OCI-M1 (cell line): ENCODE results near the gene ITGB1BP2.
"Not testable (repeated sequence)": the region's sequence is repeated elsewhere in the genome, so short reads cannot be mapped to it uniquely, and the experiment has no call there.

Experiments used
- DNase-seq: peaks from one replicate; lab custom pipeline; 2025; lab: John Stamatoyannopoulos, UW

ITGB1BP2 gene

DNA sequence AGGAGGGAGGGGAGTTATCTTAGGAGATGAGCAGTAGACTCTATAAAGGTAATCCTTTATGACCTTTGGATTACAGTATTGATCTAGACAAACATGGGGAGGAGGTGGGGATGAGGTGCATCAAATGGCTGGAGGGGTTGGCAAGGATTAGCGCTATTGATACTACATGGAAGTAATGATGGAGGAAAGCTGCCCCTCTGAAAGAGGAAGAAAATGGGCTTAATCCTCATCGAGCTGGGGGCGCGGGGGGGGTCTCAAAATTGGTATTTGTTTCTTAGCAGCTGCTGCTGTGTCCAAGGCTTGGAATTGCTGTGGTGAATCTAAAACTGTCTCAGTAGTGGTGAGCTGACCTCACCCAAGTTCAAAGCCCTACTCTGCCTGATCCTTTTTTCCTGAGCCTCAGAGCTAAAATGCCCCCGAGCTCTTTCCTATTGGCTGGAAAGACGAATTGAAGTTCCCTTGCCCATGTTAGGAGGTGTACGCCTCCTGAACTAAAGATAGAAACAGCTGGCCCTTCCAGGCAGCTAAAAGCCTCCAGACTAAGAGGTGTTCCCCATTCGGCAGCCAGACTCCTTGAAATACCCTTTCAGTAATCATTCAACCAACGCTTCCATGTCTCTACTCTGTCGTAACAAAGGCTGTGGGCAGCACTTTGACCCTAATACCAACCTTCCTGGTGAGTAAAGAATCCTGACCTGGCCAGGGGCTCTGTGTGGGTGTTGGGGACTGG lies at the start of gene ITGB1BP2:
Gene ITGB1BP2, plus strand, starts transcription at position 556 of the 730 bp plus-strand sequence. Its CDS starts 57 bp downstream, at position 613.
- DNase-seq: peak; percentile 35

DNA sequence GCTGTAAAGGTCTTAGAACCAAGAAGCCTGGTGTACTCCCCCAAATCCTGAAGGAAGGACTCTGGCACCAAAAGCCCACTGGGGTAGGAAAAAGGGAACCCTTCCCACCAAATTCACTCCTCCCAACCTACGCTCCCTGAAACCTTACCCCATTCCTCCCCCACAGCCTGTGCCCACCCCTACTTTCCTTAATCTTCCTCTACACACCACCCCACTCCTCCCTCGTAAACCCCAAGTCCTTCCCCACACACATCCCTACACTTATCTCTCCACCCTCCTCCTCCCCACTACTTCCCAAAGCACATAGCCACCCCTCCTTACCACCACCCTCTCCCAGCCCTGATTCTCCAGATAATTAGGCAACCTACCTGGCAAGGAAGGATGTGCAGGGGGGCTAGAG lies 49.3 kb upstream of the ITGB1BP2 start:
- peak; percentile 5 for DNase-seq

DNA sequence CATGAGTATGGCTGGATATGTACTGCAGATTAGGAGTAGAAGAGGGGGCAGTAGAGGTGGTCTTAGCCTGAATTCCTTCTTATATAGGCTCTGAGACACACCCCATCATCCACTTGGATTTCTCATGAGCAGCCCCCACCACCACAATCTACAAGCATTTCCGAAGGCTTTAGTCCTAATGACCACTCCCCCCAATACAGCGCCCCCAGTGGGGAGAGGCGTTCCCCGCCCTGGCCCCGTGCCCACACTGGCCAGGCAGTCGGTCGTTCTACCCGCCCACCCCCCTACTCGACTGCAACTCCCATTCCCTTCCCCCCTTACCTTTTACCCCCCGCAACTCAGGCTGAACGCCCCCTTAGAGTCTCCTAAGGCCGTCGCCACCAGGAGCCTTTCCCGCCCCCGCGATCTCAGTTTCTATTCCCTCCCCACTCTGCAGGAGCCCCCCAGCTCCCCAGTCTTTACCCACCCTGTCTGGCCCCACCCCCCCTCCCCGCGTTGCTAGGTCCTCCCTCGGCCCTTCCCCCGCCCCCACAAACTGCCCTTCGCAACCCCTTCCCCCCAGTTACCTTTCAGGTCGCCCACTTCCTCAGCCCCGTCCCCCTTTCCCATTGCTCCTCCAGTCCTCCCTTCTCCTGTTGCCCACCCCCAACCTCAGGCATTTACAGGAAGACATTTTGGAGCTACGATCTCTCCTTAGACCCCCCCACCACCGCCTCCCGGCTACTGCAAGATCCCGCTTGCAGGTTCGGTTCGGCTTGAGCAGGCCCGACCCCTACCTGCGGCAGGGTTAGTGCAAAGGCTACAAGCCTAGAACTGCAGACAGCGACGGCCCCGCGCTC lies 48.1 kb upstream of the ITGB1BP2 start:
- DNase-seq: peak; percentile 79

DNA sequence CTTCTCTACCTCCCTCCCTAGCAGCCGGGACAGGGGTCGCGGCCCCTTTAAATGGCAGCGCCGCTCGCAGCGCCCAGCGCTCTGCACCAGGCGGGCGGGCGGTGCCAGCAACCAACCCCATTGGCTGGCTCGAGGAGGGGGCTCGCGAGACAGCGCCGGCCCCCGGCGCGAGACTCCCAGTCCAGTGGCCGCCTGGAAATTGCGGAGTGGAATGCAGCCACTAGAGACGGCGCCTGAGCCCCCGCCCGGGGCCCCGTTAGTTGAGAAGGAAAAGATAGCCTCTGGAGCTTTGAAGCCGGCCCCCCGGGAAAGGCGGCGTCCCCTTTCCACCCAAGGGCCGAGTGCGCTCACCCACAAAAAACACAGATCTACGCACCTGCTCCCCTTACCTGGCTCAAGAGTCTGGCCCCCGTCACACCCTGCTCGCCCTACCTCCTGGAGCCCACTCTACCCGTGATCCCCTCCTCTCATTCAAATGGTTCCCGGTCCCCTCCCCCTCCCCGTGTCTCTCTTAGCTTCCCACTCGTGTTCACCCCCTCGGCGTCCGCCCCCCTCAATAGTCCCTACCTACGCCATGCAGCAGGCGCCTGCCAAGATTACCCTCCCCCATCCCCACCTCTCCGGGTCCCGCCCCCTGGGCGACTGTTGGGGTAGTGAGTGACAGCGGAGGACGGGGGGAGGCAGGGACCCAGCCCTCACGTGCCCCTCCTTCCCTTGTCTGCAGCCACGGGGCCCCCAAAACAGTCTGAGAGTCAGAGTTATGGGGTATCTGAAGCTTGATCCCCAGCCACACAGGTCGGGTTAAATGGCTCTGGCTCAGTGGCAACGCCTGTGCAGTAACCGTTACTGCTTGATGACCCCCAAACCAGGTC lies 47.2 kb upstream of the ITGB1BP2 start, which contains the start of gene ZMYM3:
Gene ZMYM3, minus strand, starts transcription at position 49 of the 872 bp plus-strand sequence. CDS start 885 bp downstream, outside the sequence.
- DNase-seq: peak; percentile 92

DNA sequence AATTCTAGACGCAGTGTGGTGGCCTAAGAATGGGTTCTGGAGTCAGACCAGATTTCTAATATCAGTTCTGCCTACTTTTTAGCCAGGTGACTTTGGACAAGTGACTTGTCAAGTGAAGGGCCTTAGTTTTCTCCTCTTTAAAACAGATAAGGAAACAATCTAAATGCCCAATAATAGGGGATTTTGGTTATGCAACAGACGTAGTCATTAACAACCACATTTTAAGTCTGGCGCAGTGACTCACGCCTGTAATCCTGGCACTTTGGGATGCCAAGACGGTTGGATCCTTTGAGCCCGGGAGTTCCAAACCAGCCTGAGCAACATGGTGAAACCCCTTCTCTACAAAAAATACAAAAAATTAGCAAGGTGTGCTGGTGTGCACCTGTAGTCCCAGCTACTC lies 45.5 kb upstream of the ITGB1BP2 start:
- DNase-seq: no peak

DNA sequence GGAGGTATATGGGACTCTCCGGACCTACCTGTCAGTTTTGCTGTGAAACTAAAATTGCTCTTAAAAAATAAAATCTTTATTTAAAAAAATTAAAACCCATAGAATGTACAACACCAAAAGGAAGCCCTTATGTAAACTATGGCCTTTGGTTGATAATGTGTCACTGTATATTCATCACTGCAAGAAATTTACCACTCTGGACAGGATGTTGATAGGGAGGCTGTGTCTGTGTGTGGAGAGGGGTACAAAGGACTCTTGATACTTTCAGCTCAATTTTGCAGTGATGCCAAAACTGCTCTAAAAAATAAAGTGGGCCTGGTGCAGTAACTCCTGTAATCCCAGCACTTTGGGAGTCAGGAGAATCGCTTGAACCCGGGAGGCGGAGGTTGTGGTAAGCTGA lies 44.7 kb upstream of the ITGB1BP2 start:
- no peak for DNase-seq

DNA sequence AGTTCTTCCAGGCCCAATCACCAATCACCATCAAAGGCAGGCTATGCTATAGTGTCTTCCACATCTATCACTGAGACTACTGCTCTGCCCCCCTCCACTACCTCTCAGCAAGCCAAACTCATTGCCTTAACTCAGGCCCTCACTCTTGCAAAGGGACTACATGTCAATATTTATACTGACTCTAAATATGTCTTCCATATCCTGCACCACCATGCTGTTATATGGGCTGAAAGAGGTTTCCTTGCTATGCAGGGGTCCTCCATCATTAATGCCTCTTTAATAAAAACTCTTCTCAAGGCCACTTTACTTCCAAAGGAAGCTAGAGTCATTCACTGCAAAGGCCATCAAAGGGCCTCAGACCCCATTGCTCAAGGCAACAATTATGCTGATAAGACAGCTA lies 32.9 kb upstream of the ITGB1BP2 start:
- DNase-seq: not testable (repeated sequence)

DNA sequence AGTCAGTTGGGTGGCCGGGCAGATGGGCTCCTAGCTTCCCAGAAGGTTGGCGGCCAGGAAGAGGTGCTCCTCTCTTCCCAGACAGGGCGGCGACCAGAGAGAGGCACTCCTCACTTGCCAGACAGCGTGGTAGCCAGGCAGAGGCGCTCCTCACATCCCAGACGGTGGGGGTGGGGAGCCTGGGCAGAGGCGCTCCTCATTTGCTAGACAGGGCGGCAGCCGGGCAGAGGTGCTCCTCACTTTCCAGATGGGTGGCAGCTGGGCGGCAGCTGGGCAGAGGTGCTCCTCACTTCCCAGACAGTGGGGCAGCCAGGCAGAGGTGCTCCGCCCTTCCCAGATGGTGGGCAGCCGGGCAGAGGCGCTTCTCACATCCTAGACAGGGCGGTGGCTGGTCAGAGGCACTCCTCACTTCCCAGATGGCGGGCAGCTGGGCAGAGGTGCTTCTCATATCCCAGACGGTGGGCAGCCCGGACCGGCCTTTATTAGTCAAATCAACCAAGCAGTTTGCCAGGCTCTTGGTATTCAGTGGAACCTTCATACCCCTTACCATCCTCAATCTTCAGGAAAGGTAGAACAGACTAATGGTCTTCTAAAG lies 31.7 kb upstream of the ITGB1BP2 start:
- no peak for DNase-seq

DNA sequence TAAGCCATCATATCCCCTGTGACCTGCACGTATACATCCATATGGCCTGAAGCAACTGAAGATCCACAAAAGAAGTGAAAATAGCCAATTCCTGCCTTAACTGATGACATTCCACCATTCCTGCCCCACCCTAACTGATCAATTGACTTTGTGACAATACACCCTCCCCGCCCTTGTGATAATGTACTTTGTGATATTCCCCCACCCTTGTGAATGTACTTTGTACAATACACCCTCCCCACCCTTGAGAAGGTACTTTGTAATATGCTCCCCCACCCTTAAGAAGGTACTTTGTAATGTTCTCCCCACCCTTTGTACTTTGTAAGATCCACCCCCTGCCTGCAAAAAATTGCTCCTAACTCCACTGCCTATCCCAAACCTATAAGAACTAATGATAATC lies 29.2 kb upstream of the ITGB1BP2 start:
- DNase-seq: not testable (repeated sequence)

DNA sequence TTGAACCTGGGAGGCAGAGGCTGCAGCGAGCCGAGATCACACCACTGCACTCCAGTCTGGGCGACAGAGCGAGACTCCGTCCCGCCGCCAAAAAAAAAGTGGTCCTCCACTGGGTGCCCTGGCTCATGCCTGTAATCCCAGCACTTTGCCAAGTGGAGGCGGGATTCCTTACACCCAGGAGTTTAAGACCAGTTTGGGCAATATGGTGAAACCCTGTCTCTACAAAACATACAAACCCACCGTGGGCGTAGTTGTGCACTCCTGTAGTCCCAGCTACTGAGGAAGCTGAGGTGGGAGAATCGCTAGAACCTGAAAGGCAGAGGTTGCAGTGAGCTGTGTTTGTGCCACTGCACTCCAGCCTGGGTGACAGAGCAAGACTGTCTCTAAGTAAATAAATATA lies 20.2 kb upstream of the ITGB1BP2 start:
- DNase-seq: not testable (repeated sequence)

DNA sequence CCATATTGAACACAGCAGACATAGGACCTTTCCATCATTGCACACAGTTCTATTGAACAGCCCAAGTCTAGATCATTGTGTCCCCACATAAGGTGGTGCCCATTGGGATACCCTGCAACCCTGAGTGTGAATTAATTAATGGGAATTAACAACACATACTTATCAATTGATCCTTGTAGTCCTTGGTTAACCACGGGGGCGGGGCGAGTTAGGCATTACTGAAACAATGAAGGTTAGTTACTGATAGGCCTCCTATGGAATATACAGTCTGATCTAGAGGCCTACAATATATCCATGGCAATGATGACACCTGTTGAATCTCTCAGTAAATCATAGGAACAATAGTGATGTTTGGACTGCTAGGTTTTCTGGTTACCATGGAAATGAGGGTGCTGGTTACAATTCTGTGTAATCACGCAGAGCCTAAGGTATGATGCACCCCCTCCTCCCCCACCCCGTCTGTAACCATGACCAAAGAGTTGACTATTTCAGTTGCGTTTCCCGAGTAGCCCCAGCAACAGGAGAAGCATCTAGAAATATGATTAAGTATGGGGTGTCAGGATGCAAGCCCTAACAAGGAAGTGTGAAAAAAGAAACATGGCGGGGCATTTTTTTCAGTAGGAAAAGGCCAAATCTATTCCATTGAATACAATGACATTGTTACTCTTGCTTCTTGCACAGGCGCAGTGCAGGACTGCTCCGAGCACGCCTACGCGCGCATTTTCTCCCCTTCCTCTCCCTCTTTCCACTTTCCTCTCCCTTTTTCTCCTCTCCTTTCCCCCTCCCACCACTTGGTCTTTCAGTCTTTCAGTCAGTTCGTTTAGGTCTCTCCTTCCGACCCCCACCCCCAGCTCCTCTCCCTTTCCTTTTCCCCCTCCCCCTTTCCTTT lies 18.8 kb upstream of the ITGB1BP2 start:
- peak; percentile 73 for DNase-seq

DNA sequence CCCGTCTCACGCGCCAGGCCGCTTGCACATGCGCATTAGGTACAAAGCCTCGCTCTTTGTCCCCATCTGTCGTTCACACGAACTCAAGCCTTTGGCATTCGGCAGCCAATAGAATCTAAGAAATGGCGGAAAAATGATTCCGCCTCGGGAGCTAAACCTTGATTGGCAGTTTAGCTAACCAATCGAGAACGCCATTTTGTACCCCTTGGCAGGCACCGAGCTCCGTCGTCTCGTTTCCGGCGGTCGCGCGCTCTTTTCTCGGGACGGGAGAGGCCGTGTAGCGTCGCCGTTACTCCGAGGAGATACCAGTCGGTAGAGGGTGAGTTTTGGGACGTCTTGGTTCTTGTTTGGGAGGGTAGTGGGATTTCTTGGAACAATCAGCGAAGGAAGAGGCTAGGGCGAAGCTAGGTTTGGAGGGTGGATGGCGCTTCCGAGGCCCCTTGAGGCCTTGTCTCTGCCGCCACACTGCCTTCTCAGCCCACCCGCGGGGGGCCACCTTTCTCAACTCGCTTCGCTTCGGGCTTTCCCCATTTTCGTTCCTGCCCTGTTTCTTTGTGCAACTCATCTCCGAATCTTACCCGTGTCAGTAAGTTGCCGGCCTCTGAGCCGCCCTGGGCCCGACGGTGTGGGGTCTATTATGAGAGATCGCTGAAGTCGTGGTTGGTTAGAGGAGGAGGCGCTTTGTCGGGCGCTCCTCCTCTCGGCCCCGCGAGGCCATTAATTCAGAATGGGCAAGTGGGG lies 18.0 kb upstream of the ITGB1BP2 start, which contains the start of gene NONO:
Gene NONO, plus strand, starts transcription at position 233 of the 741 bp plus-strand sequence. CDS start 7,003 bp downstream, outside the sequence.
- peak; percentile 98 for DNase-seq

DNA sequence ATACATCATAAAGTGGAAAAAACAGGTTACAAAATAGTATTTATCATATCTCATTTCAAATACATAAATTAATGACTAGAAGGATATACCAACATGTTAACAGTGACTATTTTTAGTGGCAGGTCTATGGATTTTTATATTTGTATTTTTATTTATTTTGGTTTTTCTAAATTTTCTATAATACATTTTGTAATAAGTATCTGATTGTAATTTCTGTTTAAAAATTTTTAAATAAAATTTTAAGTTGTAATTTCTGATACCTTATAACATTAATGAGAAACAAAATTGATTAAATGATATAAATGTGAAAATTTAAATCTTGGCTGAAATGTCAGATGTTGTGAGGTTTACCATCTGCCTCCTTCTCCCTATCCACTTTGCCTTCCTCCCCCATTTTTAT lies 15.6 kb upstream of the ITGB1BP2 start:
- DNase-seq: no peak

DNA sequence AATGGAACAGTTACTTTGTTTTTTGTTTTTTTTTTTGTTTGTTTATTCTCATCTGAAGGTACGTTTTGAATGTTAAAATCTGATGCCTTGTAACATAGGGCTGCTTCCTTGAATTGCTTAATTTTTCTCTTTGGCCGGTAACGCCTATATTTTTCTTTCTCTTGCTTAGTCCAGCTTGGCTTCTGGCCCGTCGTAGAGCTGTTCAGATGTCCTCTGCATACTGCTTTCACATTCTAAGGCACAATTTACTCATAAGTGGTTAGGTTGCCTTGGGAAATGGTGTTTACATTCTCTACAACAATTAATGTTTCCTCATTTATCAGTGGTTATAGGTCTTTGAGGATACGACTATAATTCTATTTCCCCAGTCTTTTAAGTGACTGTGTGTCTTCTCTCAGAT lies 10.2 kb upstream of the ITGB1BP2 start:
- no peak for DNase-seq

DNA sequence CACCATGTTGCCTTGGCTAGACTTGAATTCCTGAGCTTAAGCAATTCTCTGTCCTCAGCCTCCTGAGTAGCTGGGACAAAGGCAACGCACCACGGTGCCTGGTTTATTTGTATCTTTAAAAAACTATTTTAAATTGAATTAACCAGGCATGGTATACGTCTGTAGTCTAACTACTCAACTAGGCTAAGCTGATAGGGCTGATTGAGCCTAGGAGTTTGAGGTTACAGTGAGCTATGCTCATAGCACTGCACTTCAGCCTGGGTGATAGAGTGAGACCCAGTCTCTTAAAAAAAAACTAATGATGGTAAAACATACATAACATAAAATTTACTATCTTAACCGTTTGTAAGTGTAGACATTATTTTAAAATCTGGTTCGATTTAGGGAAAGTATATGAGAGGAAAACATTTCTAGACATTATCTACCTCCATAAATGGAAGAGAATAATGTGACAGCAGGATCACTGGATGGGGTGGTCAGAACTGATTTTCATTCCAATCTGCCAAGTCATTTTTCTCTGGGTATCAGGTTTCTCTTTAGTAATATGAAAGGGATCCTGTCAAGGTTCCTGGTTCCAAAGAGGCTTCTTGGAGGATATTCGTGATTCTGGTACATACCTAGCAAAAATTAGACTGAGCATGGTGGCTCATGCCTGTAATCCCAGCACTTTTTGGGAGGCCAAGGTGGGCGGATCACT lies 8.7 kb upstream of the ITGB1BP2 start:
- DNase-seq: no peak

DNA sequence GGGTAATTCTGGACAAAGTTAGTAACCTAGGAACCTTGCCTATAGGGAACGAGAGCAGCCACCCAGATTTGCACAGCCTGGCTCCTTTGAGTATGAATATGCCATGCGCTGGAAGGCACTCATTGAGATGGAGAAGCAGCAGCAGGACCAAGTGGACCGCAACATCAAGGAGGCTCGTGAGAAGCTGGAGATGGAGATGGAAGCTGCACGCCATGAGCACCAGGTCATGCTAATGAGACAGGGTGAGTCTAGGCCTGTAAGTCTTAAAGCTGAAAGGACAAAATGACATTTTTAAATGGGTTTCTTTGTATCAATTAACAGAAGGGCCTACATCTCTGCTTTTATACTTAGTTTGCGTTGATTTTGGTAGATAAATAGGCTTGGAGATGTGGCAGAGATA lies 4.7 kb upstream of the ITGB1BP2 start:
- DNase-seq: no peak

DNA sequence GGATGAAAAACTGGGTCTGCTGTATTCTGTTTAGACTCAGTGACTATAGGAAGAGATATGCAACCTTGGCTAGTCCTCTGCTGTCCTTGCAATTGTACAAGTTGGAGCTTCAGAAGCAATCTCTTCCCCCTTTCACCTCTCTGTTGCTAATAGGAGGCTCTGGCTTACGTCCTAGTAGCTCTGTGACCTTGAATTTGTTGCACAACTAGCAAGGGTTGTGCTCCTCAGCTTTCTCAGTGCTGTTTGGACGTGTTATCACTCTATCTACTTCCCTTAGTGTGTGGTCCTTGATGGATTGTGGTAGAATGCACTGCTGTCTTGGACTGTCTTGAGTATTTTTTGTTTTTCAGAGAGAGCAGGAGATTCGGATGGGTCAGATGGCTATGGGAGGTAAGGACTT lies 3.4 kb upstream of the ITGB1BP2 start:
- DNase-seq: no peak

DNA sequence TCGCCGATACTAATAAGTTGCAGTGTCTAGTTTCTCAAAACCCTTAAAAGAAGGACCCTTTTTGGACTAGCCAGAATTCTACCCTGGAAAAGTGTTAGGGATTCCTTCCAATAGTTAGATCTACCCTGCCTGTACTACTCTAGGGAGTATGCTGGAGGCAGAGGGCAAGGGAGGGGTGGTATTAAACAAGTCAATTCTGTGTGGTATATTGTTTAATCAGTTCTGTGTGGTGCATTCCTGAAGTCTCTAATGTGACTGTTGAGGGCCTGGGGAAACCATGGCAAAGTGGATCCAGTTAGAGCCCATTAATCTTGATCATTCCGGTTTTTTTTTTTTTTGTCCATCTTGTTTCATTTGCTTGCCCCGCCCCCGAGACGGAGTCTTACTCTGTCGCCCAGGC lies 1.5 kb upstream of the ITGB1BP2 start:
- DNase-seq: not testable (repeated sequence)

DNA sequence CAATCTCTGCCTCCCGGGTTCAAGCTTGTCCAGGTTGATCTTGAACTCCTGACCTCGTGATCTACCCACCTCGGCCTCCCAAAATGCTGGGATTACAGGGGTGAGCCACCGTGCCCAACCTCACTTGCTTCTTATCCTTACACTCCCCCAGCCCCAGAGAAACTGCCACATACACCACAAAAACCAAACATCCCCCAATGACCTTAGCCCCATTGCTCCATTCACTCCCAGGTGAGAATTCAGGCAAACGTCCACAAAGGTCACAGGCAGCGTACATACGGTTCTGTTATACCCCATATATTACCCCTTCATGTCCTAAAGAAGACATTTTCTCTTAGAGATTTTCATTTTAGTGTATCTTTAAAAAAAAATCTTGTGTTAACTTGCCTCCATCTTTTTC lies 1.1 kb upstream of the ITGB1BP2 start:
- not testable (repeated sequence) for DNase-seq
